H1 (cell line): ENCODE measurements around the gene RNF144A. TPM values are rescaled to one million over a fixed set of nuclear protein-coding genes. Genes with fewer than 3 reads are reported as not detected.

ENCODE experiments used
- BACH1 ChIP-seq: IDR thresholded peaks from 2 replicates; pipeline ENCODE4 v1.6.1; 2012; ENCODE audit warnings: low read length, improper control_type of control experiment
- CEBPB ChIP-seq: IDR thresholded peaks from 2 replicates; pipeline ENCODE4 v1.6.1; 2012; ENCODE audit warnings: low read depth, low read length
- E2F6 ChIP-seq: IDR thresholded peaks from 2 replicates; pipeline ENCODE4 v1.6.1; 2012; ENCODE audit warnings: inconsistent platforms
- EP300 ChIP-seq, 2 experiments: IDR thresholded peaks; 1 replicate in 1 of 2; 2 replicates in 1 of 2; pipeline ENCODE4 v1.6.1; 2011 to 2012; ENCODE audit warnings: low read depth in 2 of 2, low read length in 2 of 2, mild to moderate bottlenecking in 2 of 2, borderline replicate concordance in 1 of 2, inconsistent platforms in 1 of 2, moderate library complexity in 1 of 2
- KDM4A ChIP-seq: IDR thresholded peaks from one replicate; pipeline ENCODE4 v1.7.1; 2012; ENCODE audit warnings: low read depth, mild to moderate bottlenecking, moderate library complexity, low read length, inconsistent platforms; ENCODE audit not compliant: severe bottlenecking
- SAP30 ChIP-seq: fragments of 300-600 bp; sonication (generic); IDR thresholded peaks from 2 replicates; pipeline ENCODE4 v1.7.1; 2012; ENCODE audit warnings: low read length, moderate library complexity, mild to moderate bottlenecking, inconsistent platforms; ENCODE audit not compliant: insufficient read depth, insufficient replicate concordance
- SP2 ChIP-seq: IDR thresholded peaks from 2 replicates; pipeline ENCODE4 v1.6.1; 2012; ENCODE audit warnings: mild to moderate bottlenecking, low read length, inconsistent platforms
- polyA plus RNA-seq, 7 experiments: library from polyadenylated mRNA; depleted of rRNA in 3 of 7; stranded (reverse) in 5 of 7; unstranded in 2 of 7; fragments of >200 nt in 5 of 7; fragments of 200-250 nt in 2 of 7; gene quantifications; 1 replicate in 5 of 7; 2 replicates in 1 of 7; 4 replicates in 1 of 7; pipeline versions ENCODE4 v1.2.1 to v1.2.3, GENCODE V29; 2011 to 2013; ENCODE audit warnings: missing spikeins in 2 of 7, mixed read lengths in 2 of 7
- total RNA-seq: library from RNA; stranded (reverse); fragmentation: NEBNext Ultra II Directional; extraction: Animal tissue kit (Norgen Biotek cat#: 25700); gene quantifications from 2 replicates; pipeline ENCODE4 v1.2.1, GENCODE V29; 2021

Gene RNF144A
- total and polyA plus RNA-seq, 2 of the 8 experiments (the other 6 are each of a cell fraction or from before 2014, with no cell fraction given), result 14.0 to 15.0 TPM

- no peak for TF ChIP-seq CEBPB
- TF ChIP-seq SAP30, result no peak
- TF ChIP-seq KDM4A, result no peak
- no peak for TF ChIP-seq E2F6
- TF ChIP-seq SP2, result no peak
- no peak for TF ChIP-seq EP300 (IDR thresholded peaks at IDR 0.05; ENCODE audit: borderline replicate concordance in 1 of 2, low read depth in 2 of 2, low read length in 2 of 2)
- TF ChIP-seq BACH1, result no peak
Measured at GRCh38 chr2:6973895-6974545, 56.8 kb downstream of the RNF144A start (continued).
